ENCODE data around the gene VAMP4. TPM values are rescaled to one million over a fixed set of nuclear protein-coding genes. Genes with fewer than 3 reads are reported as not detected.

Gene VAMP4
- total RNA-seq, 1 experiment from 2014 or later: 4.2 TPM

DNA sequence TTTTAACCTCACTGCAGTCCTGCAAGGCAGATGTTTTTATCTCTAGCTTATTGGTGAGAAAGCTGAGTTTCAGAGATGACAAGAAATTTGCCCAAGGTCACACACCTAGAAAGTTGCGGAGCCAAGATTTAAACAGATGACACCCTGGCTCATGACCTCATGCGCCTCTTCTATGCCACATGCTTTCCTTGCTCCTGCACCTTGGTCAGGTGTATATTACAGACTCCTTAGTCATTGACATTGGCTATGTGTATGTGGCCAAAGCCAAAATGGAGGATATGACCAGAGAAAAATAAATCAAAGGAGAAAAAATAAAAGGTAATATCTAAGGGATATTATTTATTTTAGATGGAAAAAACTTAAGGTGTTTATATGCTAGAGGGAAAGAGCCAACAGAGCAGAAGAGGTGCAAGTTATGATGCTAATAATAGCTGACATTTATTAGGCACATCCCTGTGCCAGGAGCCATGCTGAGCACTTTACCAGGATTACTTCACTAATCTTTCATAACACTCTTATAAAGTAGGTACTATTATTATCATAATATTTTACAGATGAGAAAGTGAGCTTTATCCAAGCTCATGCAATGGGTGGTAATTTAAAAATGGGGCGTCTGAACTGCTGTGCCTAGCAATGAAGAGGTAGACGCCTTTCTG lies 75.6 kb downstream of the VAMP4 start:
- H3K27me3 Mint-ChIP-seq (ENCODE audit: low read depth): no peaks in the 10 kb centered on the region; the same call in 1 of the 2 replicates
- no peak overlapping the region for H3K4me2 ChIP-seq (ENCODE audit: insufficient read depth, insufficient read length, low read length)

More for the DNA sequence above, 75.6 kb downstream of the VAMP4 start:
- Histone ChIP-seq H3K4ac (ENCODE audit: low read depth, low read length) (no peak overlapping the region), H2AFZ (ENCODE audit: low read length) (no peak overlapping the region), H3K79me2 (ENCODE audit: insufficient read depth, low read length) (no peaks in the 10 kb centered on the region), H4K5ac (ENCODE audit: insufficient read length, low read depth, low read length) (no peak overlapping the region), H2BK15ac (ENCODE audit: low read depth, low read length) (no peak overlapping the region), H3K9ac (ENCODE audit: extremely low read depth, insufficient read length, low read length) (no peak overlapping the region), H3K18ac (ENCODE audit: insufficient read length, low read depth, low read length) (no peak overlapping the region), H4K20me1 (ENCODE audit: control insufficient read depth, insufficient read depth, insufficient read length) (no peaks in the 10 kb centered on the region), H3K27me3 (ENCODE audit: insufficient read depth, low read length) (no peaks in the 10 kb centered on the region), H2BK5ac (ENCODE audit: insufficient read length, low read length) (no peak overlapping the region), H2AK5ac (ENCODE audit: insufficient read length, low read length) (no peak overlapping the region), H2BK20ac (ENCODE audit: low read depth, low read length, poor library complexity, severe bottlenecking) (no peak overlapping the region), H4K91ac (ENCODE audit: insufficient read length, low read depth, low read length) (no peak overlapping the region), H3K23ac (ENCODE audit: insufficient read length, low read depth, low read length) (no peak overlapping the region), H3K27ac (ENCODE audit: insufficient read length, low read depth, low read length) (no peak overlapping the region), H3K23me2 (ENCODE audit: insufficient read length, low read depth, low read length, poor library complexity, severe bottlenecking) (no peaks in the 10 kb centered on the region), H2BK12ac (ENCODE audit: insufficient read length, low read depth, low read length) (no peak overlapping the region), H3K4me1 (ENCODE audit: insufficient read depth, low read length) (no peaks in the 10 kb centered on the region; the same call in 1 of the 2 replicates), H3T11ph (ENCODE audit: low read length) (no peak overlapping the region), H2BK120ac (ENCODE audit: low read depth, low read length, poor library complexity, severe bottlenecking) (no peak overlapping the region), H3K56ac (ENCODE audit: insufficient read length, low read depth, low read length) (no peak overlapping the region), H3K79me1 (ENCODE audit: insufficient read depth, low read depth, low read length, poor library complexity, severe bottlenecking) (no peaks in the 10 kb centered on the region), H3K9me3 (ENCODE audit: control insufficient read depth, low read depth, low read length) (no peaks in the 10 kb centered on the region), H4K8ac (replicated peaks; ENCODE audit: insufficient read length, low read depth, low read length) (no peak overlapping the region), H3K14ac (ENCODE audit: insufficient read depth, low read length) (no peak overlapping the region)
- Mint-ChIP-seq H3K4me3 (no peak overlapping the region), H3K36me3 (ENCODE audit: insufficient read depth in 1 of 3, low read depth in 3 of 3) (no peaks in the 10 kb centered on the region), H3K4me1 (peaks cover 8 to 10% of the 10 kb centered on the region in 2 experiments), H3K9me3 (no peaks in the 10 kb centered on the region), H3K27ac (no peak overlapping the region)
- no peak for TF ChIP-seq CTCF (conservative IDR thresholded peaks at IDR 0.05)
- no CpG with 5 or more reads among the region's 4 CpGs for WGBS (ENCODE audit: extremely low coverage, insufficient read length, low lambda C conversion rate)
- no peak for DNase-seq
